ENCODE results near the gene HCK.

HCK gene

DNA sequence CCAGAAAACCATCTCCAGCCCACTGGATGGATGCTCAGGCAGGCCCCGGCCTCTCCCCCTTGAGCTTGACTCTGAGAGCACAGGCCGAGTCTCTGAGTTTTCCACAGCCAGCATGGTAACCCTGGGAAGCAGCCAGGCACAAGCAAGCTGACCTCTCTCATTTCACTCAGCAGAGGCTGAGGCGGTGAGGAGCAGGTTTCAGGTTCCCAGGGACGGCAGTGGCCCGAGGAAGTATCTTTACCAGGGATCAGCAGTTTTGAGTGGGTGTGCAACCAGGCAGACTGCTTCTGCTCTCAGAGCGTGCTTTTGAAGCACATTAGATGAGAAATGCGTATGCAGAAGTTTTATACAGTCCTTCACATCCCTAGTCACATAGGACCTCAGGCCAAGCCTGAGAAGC is 12.6 kb downstream of the HCK start:
- no peak for DNase-seq

DNA sequence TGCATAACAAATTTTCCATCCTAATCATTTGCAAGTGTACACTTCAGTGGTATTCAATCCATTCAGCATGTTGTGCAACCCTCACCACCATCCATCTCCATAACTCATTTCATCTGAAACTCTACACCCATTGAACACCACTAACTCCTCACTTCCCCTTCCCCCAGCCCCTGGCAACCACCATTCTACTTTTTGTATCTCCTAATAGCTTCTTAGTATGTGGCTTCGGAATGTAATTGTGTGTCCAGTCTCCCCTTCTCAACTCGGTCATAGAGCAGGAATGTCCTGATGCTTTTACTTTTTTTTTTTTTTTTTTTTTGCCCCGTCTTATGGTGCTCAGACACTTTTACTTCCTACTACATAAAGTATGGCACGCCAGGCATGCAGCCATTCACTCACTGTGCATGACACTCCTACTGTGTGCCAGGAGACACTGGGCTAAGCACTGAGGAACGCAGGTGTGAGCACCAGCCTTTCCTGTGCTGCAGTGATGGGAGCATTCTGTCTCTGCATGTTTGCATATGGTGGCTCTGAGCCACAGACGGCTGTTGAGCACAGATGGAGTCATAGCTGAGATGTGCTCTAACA is 15.3 kb downstream of the HCK start:
- DNase-seq = no peak

DNA sequence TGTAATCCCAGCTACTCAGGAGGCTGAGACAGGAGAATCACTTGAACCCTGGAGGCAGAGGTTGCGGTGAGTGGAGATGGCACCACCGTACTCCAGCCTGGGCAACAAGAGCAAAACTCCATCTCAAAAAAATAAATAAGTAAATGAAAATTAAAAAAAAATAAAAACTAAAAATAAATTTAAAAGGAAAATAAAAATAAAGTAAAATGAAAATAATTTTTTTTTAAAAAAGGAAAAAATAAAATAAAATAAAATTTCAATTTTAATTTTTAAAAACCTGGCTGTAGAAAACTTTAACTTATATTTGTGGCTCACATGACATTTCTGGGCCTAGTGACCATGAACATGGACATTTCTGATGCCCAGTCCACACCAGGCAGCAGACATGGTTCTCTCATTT is 16.1 kb downstream of the HCK start:
- no peak for DNase-seq

DNA sequence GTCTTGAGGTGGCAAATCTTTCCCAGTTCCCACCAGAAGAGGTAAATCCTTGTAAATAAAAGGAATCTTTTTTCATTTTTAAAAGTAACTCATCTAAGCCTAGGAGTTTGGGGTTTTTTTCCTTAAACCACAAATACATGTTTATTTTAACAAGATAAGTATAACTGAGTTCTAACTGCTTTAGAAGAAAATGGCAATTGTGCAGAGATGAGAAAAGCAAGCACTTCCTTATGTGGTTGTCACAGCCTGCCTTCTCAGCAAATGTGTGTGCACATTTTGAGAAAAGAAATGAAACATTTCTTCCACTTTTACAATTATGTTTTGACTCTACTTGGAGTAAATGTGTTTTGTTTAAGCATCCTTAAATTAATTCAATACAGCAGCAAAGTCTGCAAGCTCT is 17.7 kb downstream of the HCK start:
- DNase-seq = no peak

DNA sequence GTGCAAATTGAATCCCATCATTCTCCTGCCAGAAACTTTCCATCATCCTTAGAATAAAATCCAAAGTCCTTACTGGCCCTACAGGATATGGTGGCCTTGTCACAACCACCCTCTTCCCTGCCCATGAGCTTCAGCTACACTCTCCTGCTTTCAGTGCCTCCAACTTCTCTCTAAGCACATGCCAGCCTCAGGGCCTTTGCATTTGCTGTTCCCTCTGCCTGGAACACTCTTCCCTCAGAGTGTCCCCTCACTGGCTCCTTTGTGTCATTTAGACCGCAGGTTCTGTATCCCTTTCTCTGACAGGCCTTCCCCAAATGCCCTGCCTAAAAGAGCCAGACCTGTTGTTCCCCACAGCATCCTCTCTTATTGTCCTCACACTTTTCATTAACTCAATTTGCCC is 18.2 kb downstream of the HCK start:
- no peak for DNase-seq

DNA sequence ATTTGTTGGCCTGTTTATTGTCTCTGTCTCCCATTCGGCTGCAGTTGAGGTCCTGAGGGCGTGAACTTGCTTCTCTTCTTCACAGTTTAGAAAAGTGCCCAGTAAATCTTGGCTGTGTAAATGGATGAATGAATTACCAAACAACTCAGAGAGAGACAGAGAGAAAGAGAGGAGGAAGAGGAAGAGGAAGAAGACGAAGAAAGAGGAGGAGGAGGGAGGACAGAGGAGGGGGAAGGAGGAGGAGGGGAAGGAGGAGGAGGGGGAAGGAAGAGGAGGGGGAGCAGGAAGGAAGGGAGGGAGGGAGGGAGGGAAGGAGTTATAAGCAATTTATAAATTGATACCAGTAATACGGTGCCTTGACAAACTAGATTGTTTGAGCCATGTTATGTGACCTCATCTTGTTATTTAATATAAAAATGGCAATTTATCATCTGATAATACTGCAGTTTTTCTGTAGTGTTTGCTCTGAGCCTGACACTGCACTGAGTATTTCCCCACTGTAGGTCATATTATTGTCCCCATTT is 18.7 kb downstream of the HCK start:
- no peak for DNase-seq

DNA sequence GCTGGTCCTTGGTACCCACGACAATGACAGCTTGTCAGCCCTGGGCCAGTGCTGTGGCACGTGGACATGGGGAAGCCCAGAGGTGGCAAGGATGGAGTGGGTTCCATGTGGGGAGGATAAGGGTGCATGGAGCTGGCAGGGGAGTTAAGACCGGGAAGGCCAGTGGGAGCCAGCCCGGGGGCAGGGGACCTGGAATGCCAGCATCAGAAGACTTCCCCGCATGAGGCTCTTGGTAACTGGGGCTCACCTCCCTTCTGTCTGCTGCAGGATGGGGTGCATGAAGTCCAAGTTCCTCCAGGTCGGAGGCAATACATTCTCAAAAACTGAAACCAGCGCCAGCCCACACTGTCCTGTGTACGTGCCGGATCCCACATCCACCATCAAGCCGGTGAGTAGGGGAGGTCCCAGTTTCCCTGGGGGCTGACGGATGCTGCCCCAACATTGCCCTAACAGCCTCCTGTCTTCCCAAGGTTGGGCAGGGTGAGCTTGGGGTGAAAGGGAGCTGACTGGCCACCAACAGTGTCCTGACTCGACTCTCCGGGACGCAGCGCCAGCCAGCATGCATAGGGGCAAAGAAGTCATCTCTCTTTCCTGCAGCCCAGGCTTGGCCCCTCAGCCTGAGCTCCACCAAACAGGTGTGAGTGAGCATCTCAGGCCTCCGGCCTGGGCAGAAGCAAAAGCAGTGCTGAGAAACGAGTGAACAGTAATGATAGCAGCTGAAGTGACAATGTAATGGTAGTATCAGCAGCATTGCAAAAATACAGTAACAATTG is 19.5 kb downstream of the HCK start:
- DNase-seq = no peak

DNA sequence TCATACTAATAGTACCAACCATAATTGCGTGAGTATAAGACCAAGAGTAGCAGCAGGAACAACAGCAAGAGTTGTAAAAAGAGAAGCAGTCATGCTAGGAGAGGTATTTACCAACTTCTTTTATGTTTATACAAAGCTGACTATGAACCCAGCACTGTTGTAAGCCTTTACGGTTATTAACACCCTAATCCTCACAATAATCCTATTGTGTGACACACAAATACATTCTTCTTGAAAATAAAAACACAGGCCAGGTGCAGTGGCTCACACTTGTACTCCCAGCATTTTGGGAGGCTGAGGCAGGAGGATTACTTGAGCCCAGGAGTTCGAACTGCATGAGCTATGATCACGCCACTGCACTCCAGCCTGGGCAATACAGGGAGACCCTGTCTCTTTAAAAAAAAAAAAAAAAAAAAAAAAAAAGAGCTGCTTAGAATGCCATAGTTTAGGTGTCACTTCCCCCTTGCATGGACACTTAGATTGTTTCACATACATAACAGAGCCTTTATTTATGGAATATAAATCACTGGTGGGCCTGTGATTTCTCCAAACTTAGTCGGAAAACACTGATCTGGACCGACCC is 20.2 kb downstream of the HCK start:
- no peak for DNase-seq

DNA sequence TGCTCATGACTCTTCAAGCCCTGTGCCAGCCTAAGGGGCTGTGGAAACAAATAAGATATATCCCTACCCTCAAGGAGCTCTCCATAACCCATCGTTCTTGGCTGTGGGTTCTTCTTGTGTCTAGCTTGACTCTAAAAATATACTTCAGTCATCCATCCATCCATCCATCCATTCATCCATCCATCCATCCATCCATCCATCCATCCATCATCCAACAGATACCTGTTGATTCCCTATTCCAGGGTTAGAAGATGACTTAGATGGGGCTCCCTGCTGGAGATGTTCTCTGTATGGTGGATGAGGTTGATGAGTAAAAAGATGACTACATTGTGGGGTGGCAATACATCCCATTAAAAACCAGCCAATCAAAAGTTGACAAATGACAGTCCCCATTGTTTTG is 23.5 kb downstream of the HCK start:
- no peak for DNase-seq

DNA sequence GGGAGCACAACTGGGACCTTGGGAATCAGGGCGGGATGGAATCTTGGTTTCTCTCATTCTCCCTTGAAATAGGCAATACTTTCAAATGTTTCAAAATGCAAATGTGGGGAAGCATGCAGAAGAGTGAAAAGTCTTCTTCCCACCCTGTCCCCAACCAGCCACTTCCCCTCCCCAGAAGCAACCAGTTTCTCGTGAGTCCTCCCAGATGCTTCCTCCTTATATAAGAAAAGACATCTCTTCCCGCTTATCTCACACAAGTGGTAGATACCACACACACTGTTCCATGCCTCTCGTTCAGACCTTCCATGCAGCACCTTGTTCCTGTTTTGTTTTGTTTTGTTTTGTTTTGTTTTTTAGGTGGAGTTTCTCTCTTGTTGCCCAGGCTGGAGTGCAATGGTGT is 25.1 kb downstream of the HCK start:
- no peak for DNase-seq

DNA sequence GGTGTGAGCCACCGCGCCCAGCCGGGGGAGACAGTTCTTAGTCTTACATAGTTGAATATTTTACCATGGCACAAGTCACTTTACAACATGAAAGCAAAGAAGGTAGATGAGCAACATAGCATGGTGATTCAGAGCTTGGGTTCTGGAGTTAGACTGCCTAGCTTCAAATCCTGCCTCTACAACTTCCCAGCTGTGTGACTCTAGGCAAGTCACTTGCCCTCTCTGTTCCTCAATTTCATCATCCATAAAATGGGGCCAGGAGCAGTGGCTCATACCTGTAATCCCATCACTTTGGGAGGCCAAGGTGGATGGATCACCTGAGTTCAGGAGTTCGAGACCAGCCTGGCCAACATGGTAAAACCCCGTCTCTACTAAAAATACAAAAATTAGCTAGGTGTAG is 26.3 kb downstream of the HCK start:
- no peak for DNase-seq

DNA sequence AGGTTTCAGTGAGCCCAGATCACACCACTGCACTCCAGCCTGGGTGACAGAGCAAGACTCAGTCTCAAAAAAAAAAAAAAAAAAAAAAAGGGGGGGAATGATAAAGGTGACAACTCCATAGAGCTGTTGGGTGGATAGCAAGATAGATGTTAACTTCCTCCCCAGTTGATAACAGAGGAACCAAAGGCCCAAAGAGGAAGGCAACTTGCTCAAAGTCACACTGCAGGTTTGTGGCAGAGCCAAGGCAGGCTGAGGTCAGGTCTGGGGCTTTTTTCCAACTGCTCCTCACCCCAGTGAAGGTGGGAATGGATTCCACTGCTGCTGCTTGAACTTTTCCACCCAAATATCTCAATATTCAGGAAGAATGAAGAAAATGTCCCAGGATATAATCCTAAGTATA is 26.7 kb downstream of the HCK start:
- DNase-seq = no peak

DNA sequence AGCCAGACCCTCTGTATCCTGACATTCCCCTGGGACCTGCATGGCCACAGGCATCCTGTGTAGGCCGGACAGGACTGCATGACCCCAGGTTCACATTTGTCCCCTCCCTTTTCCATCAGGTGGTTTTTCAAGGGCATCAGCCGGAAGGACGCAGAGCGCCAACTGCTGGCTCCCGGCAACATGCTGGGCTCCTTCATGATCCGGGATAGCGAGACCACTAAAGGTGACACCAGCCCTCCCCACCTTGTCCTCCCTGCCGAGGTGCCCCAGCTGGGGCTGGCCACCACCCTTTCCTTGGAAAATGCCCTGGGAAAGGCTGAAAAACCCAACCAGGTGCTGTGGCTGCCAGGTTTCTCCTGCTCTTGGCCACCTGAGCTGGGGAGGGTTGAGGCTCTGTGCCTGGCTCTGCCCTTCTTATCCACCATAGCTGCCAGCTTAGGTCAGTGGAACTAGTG is 27.6 kb downstream of the HCK start:
- no peak for DNase-seq

DNA sequence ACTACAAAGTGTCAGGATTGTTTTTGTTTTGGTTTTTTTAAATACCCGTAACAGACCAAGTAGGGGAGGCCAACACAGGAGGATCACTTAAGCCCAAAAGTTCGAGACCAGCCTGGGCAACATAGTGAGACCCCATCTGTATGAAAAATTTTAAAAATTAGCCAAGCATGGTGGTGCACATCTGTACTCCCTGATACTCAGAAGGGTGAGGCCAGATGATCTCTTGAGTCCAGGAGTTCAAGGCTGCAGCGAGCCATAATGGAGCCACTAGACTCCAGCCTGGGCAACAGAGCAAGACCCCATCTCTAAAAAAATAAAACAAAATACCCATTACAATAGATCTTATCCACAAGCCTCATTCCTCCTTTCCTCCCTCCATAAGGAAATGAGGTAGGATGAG is 28.7 kb downstream of the HCK start:
- DNase-seq = no peak

DNA sequence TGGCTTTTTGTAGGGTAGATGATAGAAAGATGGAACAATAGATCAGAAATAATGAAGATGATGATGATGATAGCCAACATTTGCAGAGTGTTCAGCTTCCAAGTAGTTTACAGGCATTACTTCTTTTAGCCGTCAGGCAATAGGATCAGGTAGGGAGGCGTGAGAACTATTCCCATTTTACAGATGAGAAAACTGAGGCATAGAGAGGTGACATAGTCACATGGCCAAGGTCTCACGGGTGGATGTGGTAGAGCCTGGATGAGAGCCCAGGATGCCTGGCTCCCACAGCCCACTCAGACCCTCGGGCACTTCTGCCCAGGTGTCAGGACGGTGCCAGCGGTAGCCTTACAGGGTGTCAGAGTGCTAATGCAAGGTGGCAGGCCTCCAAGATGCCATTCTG is 31.4 kb downstream of the HCK start:
- no peak for DNase-seq

DNA sequence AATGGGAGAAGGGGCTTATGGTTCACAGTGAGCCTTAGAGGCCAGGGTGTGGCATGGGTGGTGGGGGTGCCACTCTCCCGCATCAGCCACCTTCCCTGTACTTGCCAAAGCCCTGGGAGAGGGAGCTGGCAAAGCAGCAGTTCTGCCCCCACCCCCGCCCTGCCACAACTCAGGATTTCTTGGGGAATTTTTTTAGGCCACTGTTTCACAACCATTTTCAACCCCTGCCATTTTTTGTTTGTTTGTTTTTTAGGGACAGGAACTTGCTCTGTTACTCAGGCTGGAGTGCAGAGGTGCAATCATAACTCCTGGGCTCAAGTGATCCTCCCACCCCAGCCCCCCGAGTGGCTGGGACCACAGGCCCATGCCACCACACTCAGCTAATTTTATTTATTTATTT is 35.0 kb downstream of the HCK start:
- DNase-seq = no peak

DNA sequence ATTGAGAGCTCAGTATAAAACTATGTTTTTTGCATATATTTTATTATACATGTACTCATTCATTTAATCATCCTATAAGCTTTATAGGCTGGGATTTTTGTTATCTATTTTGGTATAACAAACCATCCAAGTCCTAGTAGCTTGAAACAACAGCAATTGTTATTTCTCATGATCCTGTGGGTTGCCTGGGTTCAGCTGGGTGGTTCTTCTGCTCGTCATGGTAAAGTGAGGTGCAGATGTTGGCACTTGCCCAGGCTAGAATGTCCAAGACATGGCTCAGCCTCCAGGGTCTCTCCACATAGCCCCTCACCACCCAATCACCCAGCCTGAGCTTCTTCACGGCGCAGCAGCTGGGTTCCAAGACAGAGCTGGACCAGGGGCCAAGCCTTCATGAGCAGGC is 36.7 kb downstream of the HCK start:
- DNase-seq = no peak

DNA sequence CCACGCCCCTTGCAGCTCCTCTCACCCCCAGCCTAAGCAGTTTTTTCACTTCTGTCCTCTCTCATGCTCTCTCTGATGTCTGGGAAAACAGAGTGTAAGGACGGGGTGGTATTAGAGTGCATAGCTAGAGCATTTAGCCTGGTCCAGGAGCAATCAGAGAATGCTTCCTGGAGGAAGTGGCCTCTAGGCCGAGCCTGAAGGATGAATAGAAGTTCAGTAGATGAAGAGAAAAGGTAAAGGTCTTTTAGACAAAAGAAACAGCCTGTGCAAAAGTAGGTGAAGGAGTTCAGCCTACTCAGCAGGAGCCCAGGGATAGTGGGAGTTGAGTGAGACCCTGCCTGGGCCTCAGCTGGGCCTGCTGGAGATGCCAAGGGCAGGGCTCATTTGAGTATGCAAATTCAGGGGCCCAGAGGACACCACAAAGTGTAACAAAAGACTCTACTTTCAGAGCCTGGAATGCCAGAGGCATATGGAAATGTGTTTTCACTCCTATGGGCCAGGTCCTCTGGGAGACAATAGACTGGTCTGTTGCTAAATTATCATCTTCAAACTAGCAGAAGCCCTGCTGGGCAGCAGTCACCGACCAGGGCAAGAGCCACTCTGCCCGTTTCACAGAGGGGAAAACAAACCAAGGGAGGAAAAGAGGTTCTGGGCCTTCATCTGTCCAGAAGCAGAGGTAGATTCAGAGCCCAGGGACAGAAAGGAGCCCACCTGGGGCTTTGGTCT is 37.8 kb downstream of the HCK start:
- no peak for DNase-seq

DNA sequence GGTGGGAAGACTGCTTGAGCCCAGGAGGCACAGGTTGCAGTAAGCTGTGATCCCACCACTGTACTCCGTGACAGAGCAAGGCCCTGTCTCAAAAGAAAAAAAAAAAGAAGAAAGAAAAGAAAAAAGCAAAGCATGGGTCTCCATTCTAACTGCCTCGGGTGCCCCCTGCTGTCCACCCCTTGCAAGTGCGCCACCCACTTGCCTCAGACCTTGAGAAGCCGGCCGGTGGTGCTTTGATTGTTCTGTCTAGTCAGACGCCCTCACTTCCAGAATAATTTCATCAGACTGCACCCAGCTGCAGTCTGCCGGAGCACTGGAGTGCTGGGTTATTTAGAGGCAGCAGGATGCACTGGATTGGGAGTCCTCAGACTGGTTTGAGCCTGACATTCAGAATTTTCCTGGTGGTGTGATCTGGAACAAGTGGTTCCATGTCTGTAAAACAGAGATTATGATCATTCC is 39.9 kb downstream of the HCK start:
- peak; percentile 59 for DNase-seq

DNA sequence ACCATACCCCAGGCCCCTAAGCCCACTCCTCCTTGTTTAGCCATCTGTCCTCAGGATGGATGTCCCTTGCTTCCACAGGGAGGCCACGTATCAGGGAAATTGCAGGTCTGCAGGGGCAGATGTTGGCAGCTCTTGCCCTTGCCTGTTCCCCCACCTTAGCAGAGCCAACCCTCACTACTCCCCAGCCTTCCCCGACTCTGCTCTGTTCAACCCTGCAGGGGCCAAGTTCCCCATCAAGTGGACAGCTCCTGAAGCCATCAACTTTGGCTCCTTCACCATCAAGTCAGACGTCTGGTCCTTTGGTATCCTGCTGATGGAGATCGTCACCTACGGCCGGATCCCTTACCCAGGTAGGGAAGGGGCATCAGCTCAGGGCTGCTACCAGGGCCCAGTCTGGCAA is 46.7 kb downstream of the HCK start:
- DNase-seq = no peak

DNA sequence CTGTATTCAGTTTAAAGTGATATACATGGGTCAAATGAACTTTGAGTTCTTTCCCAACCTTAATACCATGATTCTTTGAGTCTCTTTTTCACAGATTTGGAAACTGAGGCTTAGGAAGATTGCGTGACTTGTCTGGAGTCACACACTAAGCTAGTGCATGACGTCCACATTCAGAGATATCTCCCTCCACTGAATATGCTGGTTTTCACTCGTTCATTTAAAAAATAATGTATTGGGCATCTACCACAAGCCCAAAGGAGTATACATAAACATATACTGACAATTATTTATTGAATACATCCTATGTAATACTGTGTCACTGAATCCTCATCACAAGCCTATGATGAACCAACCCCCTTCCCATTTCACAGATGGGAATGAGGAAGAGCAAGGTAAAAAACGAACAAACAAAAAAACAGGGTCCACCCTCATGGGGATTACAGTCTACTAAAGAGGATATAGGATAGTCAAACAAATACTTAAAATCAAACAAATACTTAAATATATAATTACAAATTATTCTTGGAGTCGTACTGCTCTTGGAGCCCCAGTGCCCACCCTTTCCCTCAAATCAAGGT is 56.9 kb downstream of the HCK start:
- no peak for DNase-seq

DNA sequence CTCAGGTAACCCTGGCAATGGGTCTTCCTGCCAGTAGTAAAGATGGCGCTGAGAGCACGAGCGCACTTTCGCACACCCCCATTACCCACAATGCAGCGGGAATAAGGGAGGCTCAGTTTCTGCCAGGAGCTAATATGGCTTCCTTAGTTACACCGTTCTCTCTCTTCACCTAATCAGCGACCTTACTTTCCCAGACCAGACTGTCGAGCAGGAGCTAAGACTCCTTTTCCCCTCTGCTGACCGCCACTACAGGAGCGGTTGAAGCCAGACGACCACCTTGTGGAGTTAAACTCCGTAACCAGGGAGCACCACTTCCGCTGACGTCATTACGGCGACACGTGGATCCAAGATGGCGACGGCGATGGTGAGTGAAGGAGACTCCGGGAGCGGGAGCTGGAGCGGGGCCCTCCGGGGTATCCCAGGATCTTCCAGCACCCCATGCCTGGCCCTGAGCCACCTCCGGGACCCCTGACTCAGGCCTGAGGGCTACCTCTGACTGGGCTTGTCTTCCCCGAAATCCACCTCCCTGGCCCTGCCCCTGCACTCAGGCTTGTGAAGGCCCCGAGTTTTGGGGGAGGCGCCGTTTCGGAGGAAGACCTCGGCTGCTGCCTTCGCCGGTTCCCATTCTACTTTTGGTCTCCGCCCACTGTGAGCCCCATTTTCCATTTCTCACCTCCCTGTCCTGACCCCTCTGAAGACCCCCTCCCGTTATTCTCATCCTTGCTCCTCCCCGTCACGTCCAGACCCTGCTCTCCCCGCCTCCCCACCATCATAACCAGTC is 57.5 kb downstream of the HCK start, which contains the start of gene TM9SF4:
Gene TM9SF4 (plus strand): TSS at position 323 of the 781 bp plus-strand sequence. CDS start 27 bp downstream, at position 350.
- peak; percentile 95 for DNase-seq

Data from CD4-positive, alpha-beta T cell treated with Interleukin-4 for 4 hours (primary cell).